Measurements from ENCODE around the gene INSL3.

GRCh38 chr19:17855280-17856152 is 34.2 kb upstream of the INSL3 start:
- TF ChIP-seq TAF1 (conservative IDR thresholded peaks at IDR 0.05): no peak
- TF ChIP-seq CTCF (IDR thresholded peaks at IDR 0.05; ENCODE audit: low read depth, low read length, missing input control): peak; percentile 98
- TF ChIP-seq REST (IDR thresholded peaks at IDR 0.05): no peak
- TF ChIP-seq FOXA1 (IDR thresholded peaks at IDR 0.05): no peak
- no peak for TF ChIP-seq HNF4A (conservative IDR thresholded peaks at IDR 0.05)
- TF ChIP-seq EGR1 (IDR thresholded peaks at IDR 0.05; ENCODE audit: low read depth in 2 of 2): no peak

Data from liver (tissue), 3 donors.